Upper lobe of left lung (tissue), 6 donors: ENCODE results near the gene FEM1B. TPM values are rescaled to one million over a fixed set of nuclear protein-coding genes. Genes with fewer than 3 reads are reported as not detected.
A peak's percentile ranks its signal among the peaks of the same experiment; 100 is the strongest.

Source experiments
- ATAC-seq, 2 donors: fragments of 200-7000 bp; cut with Tn5 transposase; one replicate each; pipeline ENCODE4 v1.9.1; 2022; ENCODE audit warnings: mild to moderate bottlenecking in 2 of 2, moderate library complexity in 2 of 2; ENCODE audit not compliant: low FRiP score in 2 of 2
- DNase-seq, 2 donors: peaks; one replicate each; pipeline ENCODE4 v3.0.0-alpha.2; 2019 to 2020
- H3K27ac ChIP-seq, 4 donors: fragments of 200-600 bp; sonication (generic); one replicate each; pipeline ENCODE4 v1.5.1; 2016 to 2019
- H3K27me3 ChIP-seq, 4 donors: fragments of 200-600 bp; sonication (generic); one replicate each; pipeline ENCODE4 v1.5.1; 2017 to 2019
- H3K36me3 ChIP-seq, 4 donors: fragments of 200-600 bp; sonication (generic); one replicate each; pipeline ENCODE4 v1.5.1; 2016 to 2019
- H3K4me1 ChIP-seq, 4 donors: fragments of 200-600 bp; sonication (generic); one replicate each; pipeline ENCODE4 v1.5.1; 2018 to 2019
- H3K4me3 ChIP-seq, 4 donors: fragments of 200-600 bp; sonication (generic); one replicate each; pipeline ENCODE4 v1.5.1; 2017 to 2019; ENCODE audit warnings: mild to moderate bottlenecking in 2 of 4, moderate library complexity in 1 of 4
- H3K9me3 ChIP-seq, 4 donors: fragments of 200-600 bp; sonication (generic); one replicate each; pipeline ENCODE4 v1.5.1; 2018 to 2019
- EP300 ChIP-seq, 4 donors: sonication (generic); formaldehyde crosslinking; IDR thresholded peaks; one replicate each; pipeline ENCODE4 v1.5.1; 2017; ENCODE audit warnings: antibody characterized with exemption in 4 of 4, control low read depth in 2 of 4
- POLR2A ChIP-seq, 4 donors: fragments of 450-650 bp; IDR thresholded peaks; one replicate each; pipeline ENCODE4 v1.5.1; 2016 to 2017; ENCODE audit warnings: antibody characterized with exemption in 4 of 4, mild to moderate bottlenecking in 2 of 4
- POLR2AphosphoS5 ChIP-seq, 2 donors: sonication (generic); formaldehyde crosslinking; IDR thresholded peaks; one replicate each; pipeline ENCODE4 v1.5.1; 2017; ENCODE audit warnings: antibody characterized with exemption in 2 of 2
- WGBS, 2 donors: methylation state at CpG; one replicate each; pipeline ENCODE4 v1.1.5; 2017 to 2018; 5-methylcytosine and 5-hydroxymethylcytosine counted together
- total RNA-seq, 6 donors: library from RNA; depleted of rRNA in 4 of 6; stranded (reverse); fragments of >200 nt in 4 of 6; gene quantifications; one replicate each; pipeline versions ENCODE4 v1.1.0 to v1.2.1, GENCODE V29; 2016 to 2021
- TF ChIP-seq, protein P1 (sequence below), 6 experiments: fragments of 450-650 bp in 4 of 6; fragments of 200-600 bp in 2 of 6; sonication (generic) in 2 of 6; IDR thresholded peaks; one replicate each; pipeline ENCODE4 v1.5.1; 2016 to 2019; ENCODE audit warnings: antibody characterized with exemption in 6 of 6
- donor health status: DM: no; HTN: no; CAD: no; lungs with moderate emphysema.
- donor health status: DM: no; HTN: yes; CAD: no; lungs with severe emphysema.

Gene FEM1B
- total RNA-seq, 6 donors from 2014 or later: 16.0 to 58.8 (median 36.9) TPM

DNA sequence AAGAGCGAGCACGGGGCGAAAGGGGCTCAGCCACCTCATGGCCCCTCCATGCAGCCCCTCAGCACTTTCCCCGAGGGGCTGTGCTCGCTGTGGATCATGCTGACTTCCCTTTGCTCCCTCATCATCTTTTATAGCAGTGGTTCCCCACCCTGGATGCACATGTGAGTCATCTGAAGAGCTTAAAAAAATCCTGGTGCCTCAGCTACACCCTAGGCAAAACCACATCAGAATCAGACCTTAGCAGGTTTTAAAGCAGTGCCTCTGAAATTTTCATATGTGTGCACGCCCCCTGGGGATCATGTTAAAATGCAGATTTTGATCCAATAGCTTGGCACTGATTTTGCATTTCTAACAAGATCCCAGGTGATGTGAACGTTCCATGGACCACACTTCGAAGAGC, 50.9 kb downstream of the FEM1B start:
- Histone ChIP-seq H3K9me3 (no peaks in the 10 kb centered on the region), H3K4me1 (no peaks in the 10 kb centered on the region), H3K27ac (no peak overlapping the region), H3K36me3 (no peaks in the 10 kb centered on the region), H3K27me3 (no peaks in the 10 kb centered on the region), H3K4me3 (no peak overlapping the region)
- TF ChIP-seq, protein P1, sequence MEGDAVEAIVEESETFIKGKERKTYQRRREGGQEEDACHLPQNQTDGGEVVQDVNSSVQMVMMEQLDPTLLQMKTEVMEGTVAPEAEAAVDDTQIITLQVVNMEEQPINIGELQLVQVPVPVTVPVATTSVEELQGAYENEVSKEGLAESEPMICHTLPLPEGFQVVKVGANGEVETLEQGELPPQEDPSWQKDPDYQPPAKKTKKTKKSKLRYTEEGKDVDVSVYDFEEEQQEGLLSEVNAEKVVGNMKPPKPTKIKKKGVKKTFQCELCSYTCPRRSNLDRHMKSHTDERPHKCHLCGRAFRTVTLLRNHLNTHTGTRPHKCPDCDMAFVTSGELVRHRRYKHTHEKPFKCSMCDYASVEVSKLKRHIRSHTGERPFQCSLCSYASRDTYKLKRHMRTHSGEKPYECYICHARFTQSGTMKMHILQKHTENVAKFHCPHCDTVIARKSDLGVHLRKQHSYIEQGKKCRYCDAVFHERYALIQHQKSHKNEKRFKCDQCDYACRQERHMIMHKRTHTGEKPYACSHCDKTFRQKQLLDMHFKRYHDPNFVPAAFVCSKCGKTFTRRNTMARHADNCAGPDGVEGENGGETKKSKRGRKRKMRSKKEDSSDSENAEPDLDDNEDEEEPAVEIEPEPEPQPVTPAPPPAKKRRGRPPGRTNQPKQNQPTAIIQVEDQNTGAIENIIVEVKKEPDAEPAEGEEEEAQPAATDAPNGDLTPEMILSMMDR (IDR thresholded peaks at IDR 0.05): no peak
- TF ChIP-seq POLR2A (IDR thresholded peaks at IDR 0.05): no peak
- TF ChIP-seq POLR2AphosphoS5 (IDR thresholded peaks at IDR 0.05): no peak
- TF ChIP-seq EP300 (IDR thresholded peaks at IDR 0.05): no peak
- WGBS, 2 donors: 77% methylated on average over 8 of the region's 8 CpGs
- no peak for ATAC-seq
- no peak for DNase-seq

DNA sequence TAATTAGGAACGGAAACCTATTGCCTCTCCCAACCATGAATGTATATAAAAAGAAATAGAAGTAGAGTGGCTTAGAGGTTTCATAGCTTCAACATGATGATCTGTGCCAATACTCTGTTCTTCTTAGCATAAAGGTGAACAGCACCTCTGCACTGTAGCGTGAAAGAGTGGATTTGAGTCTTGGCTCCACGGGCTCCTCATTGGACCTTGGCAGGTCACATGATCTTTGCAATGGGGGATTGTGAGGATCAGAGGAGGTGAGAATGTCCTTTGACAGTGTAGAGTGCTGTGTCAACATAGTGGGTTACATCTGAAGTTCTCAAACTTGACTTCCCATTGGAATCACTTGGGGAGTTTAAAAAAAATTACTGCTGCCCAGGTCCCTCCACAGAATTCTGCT, 51.4 kb downstream of the FEM1B start:
- Histone ChIP-seq H3K4me3 (no peak overlapping the region), H3K27ac (no peak overlapping the region), H3K27me3 (no peaks in the 10 kb centered on the region), H3K4me1 (peaks cover 0 to 4% (median 0%) of the 10 kb centered on the region in 4 donors), H3K9me3 (no peaks in the 10 kb centered on the region), H3K36me3 (no peaks in the 10 kb centered on the region)
- WGBS, 2 donors: 95 to 96% methylated on average over 3 of the region's 3 CpGs
- DNase-seq: no peak
- ATAC-seq: no peak
- TF ChIP-seq, protein P1 (IDR thresholded peaks at IDR 0.05): no peak
- TF ChIP-seq EP300 (IDR thresholded peaks at IDR 0.05) (no peak), POLR2AphosphoS5 (IDR thresholded peaks at IDR 0.05) (no peak), POLR2A (IDR thresholded peaks at IDR 0.05) (no peak)

DNA sequence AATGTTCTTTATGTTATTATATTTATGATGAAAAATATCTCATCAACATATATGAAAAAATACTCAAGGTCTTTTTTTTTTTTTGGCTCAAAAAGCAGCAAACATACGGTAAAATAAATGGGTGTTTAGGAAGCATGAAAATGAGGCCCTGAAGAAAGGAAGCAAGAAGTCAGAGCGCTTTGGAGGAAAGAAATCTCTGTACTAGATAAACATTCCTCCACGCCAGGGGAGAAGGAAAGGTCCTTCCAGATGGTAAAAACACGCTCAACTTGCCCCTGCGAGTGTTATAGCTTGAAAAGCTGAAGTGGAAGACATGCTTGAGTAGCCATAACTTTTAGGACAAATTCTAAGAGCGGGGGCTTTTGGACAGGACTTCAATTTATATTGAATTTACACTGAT, 52.9 kb downstream of the FEM1B start:
- Histone ChIP-seq H3K36me3 (no peaks in the 10 kb centered on the region), H3K9me3 (no peaks in the 10 kb centered on the region), H3K27me3 (no peaks in the 10 kb centered on the region), H3K4me3 (no peak overlapping the region), H3K4me1 (peaks cover 4 to 10% (median 9%) of the 10 kb centered on the region in 4 donors), H3K27ac (no peak overlapping the region)
- TF ChIP-seq EP300 (IDR thresholded peaks at IDR 0.05): no peak
- no peak for TF ChIP-seq POLR2A (IDR thresholded peaks at IDR 0.05)
- TF ChIP-seq, protein P1 (IDR thresholded peaks at IDR 0.05): no peak
- no peak for TF ChIP-seq POLR2AphosphoS5 (IDR thresholded peaks at IDR 0.05)
- WGBS, 2 donors: 54 to 55% methylated on average over 6 of the region's 6 CpGs
- ATAC-seq (no peak), DNase-seq (no peak)

- H3K27ac ChIP-seq: no peak overlapping the region
- H3K9me3 ChIP-seq: no peaks in the 10 kb centered on the region
- no peaks in the 10 kb centered on the region for H3K36me3 ChIP-seq
- no peaks in the 10 kb centered on the region for H3K27me3 ChIP-seq
- 63 to 75% methylated on average over 10 of the region's 10 CpGs for WGBS, 2 donors
- peaks cover 4 to 10% (median 9%) of the 10 kb centered on the region in 4 donors for H3K4me1 ChIP-seq
- DNase-seq: no peak
- ATAC-seq: no peak
- H3K4me3 ChIP-seq: no peak overlapping the region
- TF ChIP-seq, protein P1 (IDR thresholded peaks at IDR 0.05): no peak
- no peak for TF ChIP-seq EP300 (IDR thresholded peaks at IDR 0.05)
- TF ChIP-seq POLR2A (IDR thresholded peaks at IDR 0.05): no peak
- no peak for TF ChIP-seq POLR2AphosphoS5 (IDR thresholded peaks at IDR 0.05)
Measured at GRCh38 chr15:68330901-68331300, 53.4 kb downstream of the FEM1B start.

GRCh38 chr15:68332266-68332665, 54.7 kb downstream of the FEM1B start:
- ATAC-seq: no peak
- no peaks in the 10 kb centered on the region for H3K9me3 ChIP-seq

More at GRCh38 chr15:68332266-68332665, 54.7 kb downstream of the FEM1B start:
- Histone ChIP-seq H3K4me1 (peaks cover 4 to 10% (median 9%) of the 10 kb centered on the region in 4 donors), H3K27ac (no peak overlapping the region), H3K27me3 (no peaks in the 10 kb centered on the region), H3K36me3 (no peaks in the 10 kb centered on the region), H3K4me3 (no peak overlapping the region)
- WGBS, 2 donors: 86 to 96% methylated on average over 10 to 21 of the region's 21 CpGs
- DNase-seq: peak in 1 of 2 donors; percentile 73
- TF ChIP-seq, protein P1 (IDR thresholded peaks at IDR 0.05): no peak
- TF ChIP-seq POLR2AphosphoS5 (IDR thresholded peaks at IDR 0.05) (no peak), EP300 (IDR thresholded peaks at IDR 0.05) (no peak), POLR2A (IDR thresholded peaks at IDR 0.05) (no peak)
